B cell (primary cell): ENCODE measurements around the gene HEXIM2. TPM values are rescaled to one million over a fixed set of nuclear protein-coding genes. Genes with fewer than 3 reads are reported as not detected.

Source experiments
- ATAC-seq: fragments of 200-7000 bp; cut with Tn5 transposase; one replicate; pipeline ENCODE4 v1.10.0; 2021; ENCODE audit warnings: low read depth, mild to moderate bottlenecking, moderate number of reproducible peaks, moderate library complexity
- CTCF ChIA-PET: fragments of 350-600 bp; sonication (Branson Sonifier 250); formaldehyde crosslinking; loops from one replicate; lab custom pipeline; 2021; ENCODE audit warnings: antibody characterized with exemption, inconsistent platforms; lab: Charles Lee
- POLR2A ChIA-PET: fragments of 350-600 bp; sonication (Branson Sonifier 250); formaldehyde crosslinking; loops from one replicate; lab custom pipeline; 2021; ENCODE audit warnings: antibody characterized with exemption; lab: Charles Lee
- DNase-seq: peaks from one replicate; pipeline ENCODE4 v3.0.0; 2013
- H2AFZ ChIP-seq: 2 replicates; pipeline ENCODE4 v1.6.1; 2012; ENCODE audit warnings: mild to moderate bottlenecking, low read depth, low read length; ENCODE audit not compliant: insufficient read depth, poor library complexity, severe bottlenecking
- H3K27ac ChIP-seq, 2 donors: 1 replicate in 1 of 2; 2 replicates in 1 of 2; pipeline ENCODE4 v1.5.1; 2012 to 2013; ENCODE audit warnings: low read length in 2 of 2, mild to moderate bottlenecking in 2 of 2, moderate library complexity in 1 of 2
- H3K27me3 ChIP-seq, 4 experiments: fragments of 200-600 bp in 1 of 4; sonication (generic) in 1 of 4; replicated peaks in 1 of 4; 1 replicate in 2 of 4; 2 replicates in 2 of 4; pipeline versions ENCODE4 v1.6.1 to v1.7.0; 2013 to 2016; ENCODE audit warnings: low read length in 3 of 4, mild to moderate bottlenecking in 2 of 4, mixed read lengths in 1 of 4, moderate library complexity in 1 of 4; ENCODE audit not compliant: insufficient read depth in 4 of 4, control insufficient read depth in 3 of 4; ENCODE audit errors: control extremely low read depth in 1 of 4
- H3K36me3 ChIP-seq, 2 experiments: replicated peaks in 1 of 2; 1 replicate in 1 of 2; 2 replicates in 1 of 2; pipeline versions ENCODE4 v1.6.1 to v1.7.1; 2013; ENCODE audit warnings: low read length in 1 of 2; ENCODE audit not compliant: insufficient read depth in 2 of 2, control insufficient read depth in 1 of 2; ENCODE audit errors: control extremely low read depth in 1 of 2, extremely low read depth in 1 of 2
- H3K4me1 ChIP-seq, 2 donors: fragments of 200-600 bp in 1 of 2; sonication (generic) in 1 of 2; 1 replicate in 1 of 2; 2 replicates in 1 of 2; pipeline versions ENCODE4 v1.5.1 to v1.6.1; 2013 to 2017; ENCODE audit warnings: low read length in 2 of 2; ENCODE audit not compliant: control insufficient read depth in 2 of 2, insufficient read depth in 2 of 2
- H3K4me2 ChIP-seq: replicated peaks from 2 replicates; pipeline ENCODE3; 2012; ENCODE audit warnings: mild to moderate bottlenecking, low read depth, low read length; ENCODE audit not compliant: poor library complexity, severe bottlenecking
- H3K4me3 ChIP-seq, 5 experiments: fragments of 200-600 bp in 1 of 5; sonication (generic) in 1 of 5; 1 replicate in 3 of 5; 2 replicates in 2 of 5; pipeline versions ENCODE4 v1.5.1 to v1.7.0; 2011 to 2016; ENCODE audit warnings: low read length in 4 of 5, mild to moderate bottlenecking in 4 of 5, low read depth in 2 of 5, control low read depth in 1 of 5, moderate library complexity in 1 of 5; ENCODE audit not compliant: insufficient read depth in 1 of 5; ENCODE audit errors: control extremely low read depth in 1 of 5, extremely low read depth in 1 of 5
- H3K79me2 ChIP-seq: fragments of 200-600 bp; sonication (generic); one replicate; pipeline ENCODE4 v1.6.0; 2016; ENCODE audit warnings: low read length; ENCODE audit not compliant: control insufficient read depth, insufficient read depth
- H3K9ac ChIP-seq: fragments of 200-600 bp; sonication (generic); 2 replicates; pipeline ENCODE4 v1.6.1; 2017; ENCODE audit warnings: mild to moderate bottlenecking, low read length, moderate library complexity
- H3K9me3 ChIP-seq, 3 donors: one replicate each; pipeline versions ENCODE4 v1.6.1 to v1.7.1; 2013; ENCODE audit warnings: low read length in 2 of 3; ENCODE audit not compliant: control insufficient read depth in 2 of 3, insufficient read depth in 1 of 3; ENCODE audit errors: control extremely low read depth in 1 of 3
- H4K20me1 ChIP-seq: 2 replicates; pipeline ENCODE4 v1.6.0; 2012; ENCODE audit warnings: mild to moderate bottlenecking, low read length; ENCODE audit not compliant: insufficient read depth, control insufficient read depth, poor library complexity, severe bottlenecking
- H3K27ac Mint-ChIP-seq: one replicate; pipeline ENCODE4 v1.8.0; 2021; ENCODE audit warnings: mixed read lengths
- H3K27me3 Mint-ChIP-seq: one replicate; pipeline ENCODE4 v1.8.0; 2021; ENCODE audit warnings: mixed read lengths
- H3K4me1 Mint-ChIP-seq: one replicate; pipeline ENCODE4 v1.8.0; 2021; ENCODE audit warnings: mixed read lengths
- H3K4me3 Mint-ChIP-seq: one replicate; pipeline ENCODE4 v1.8.0; 2021; ENCODE audit warnings: mixed read lengths
- H3K9me3 Mint-ChIP-seq: one replicate; pipeline ENCODE4 v1.8.0; 2022; ENCODE audit warnings: mixed read lengths; ENCODE audit not compliant: insufficient read depth
- CTCF ChIP-seq: fragments of 200-600 bp; IDR thresholded peaks from one replicate; pipeline ENCODE4 v1.8.0; 2022; ENCODE audit warnings: antibody characterized with exemption, mild to moderate bottlenecking
- EZH2 ChIP-seq: IDR thresholded peaks from 2 replicates; pipeline ENCODE4 v1.6.1; 2012; ENCODE audit warnings: borderline replicate concordance, low read depth, mild to moderate bottlenecking, moderate library complexity, low read length; ENCODE audit not compliant: insufficient read depth, poor library complexity, severe bottlenecking
- WGBS: methylation state at CpG from one replicate; pipeline ENCODE4 v1.1.5; 2013; ENCODE audit warnings: missing lambda C conversion rate; ENCODE audit not compliant: insufficient coverage; 5-methylcytosine and 5-hydroxymethylcytosine counted together
- intact Hi-C: fragments of 100-400 bp; cut with micrococcal nuclease; formaldehyde crosslinking; loops from one replicate; pipeline ENCODE4 v1.10.0; 2022
- polyA plus RNA-seq: library from polyadenylated mRNA; depleted of rRNA; stranded (reverse); fragments of >200 nt; gene quantifications from 2 replicates; pipeline ENCODE4 v1.2.3, GENCODE V29; 2012
- total RNA-seq, 2 donors: library from RNA; stranded (reverse); fragments of 120-200 nt in 1 of 2; gene quantifications; 1 replicate in 1 of 2; 2 replicates in 1 of 2; pipeline versions ENCODE4 v1.2.3 to v1.2.4, GENCODE V29; 2013 to 2022

HEXIM2 gene
- total and polyA plus RNA-seq, 2 donors (not counting 1 experiment from before 2014, with no cell fraction given): 3.7 to 10.0 TPM

- Histone ChIP-seq H2AFZ (peak overlapping the region; percentile 87), H3K4me3 (no peak overlapping the region), H3K9me3 (no peaks in the 10 kb centered on the region), H4K20me1 (no peaks in the 10 kb centered on the region), H3K79me2 (no peaks in the 10 kb centered on the region), H3K36me3 (no peaks in the 10 kb centered on the region), H3K4me1 (peaks cover 11 to 16% of the 10 kb centered on the region in 2 donors), H3K27ac (no peak overlapping the region), H3K9ac (no peak overlapping the region), H3K4me2 (peak overlapping the region; percentile 76), H3K27me3 (no peaks in the 10 kb centered on the region)
- Mint-ChIP-seq H3K27me3 (no peaks in the 10 kb centered on the region), H3K27ac (peak overlapping the region; percentile 97), H3K4me3 (peak overlapping the region; percentile 86), H3K4me1 (peaks cover 12% of the 10 kb centered on the region), H3K9me3 (no peaks in the 10 kb centered on the region)
- no peak for TF ChIP-seq CTCF
- TF ChIP-seq EZH2: no peak
- 76% methylated on average over 16 of the region's 20 CpGs for WGBS
- ChIA-PET POLR2A (interaction anchor here (0.6 to 3.6 kb wide), 4 partner anchors 10 to 454 kb away, joined by 3 to 23 read pairs (median 13); partner anchors contain the start of genes HEXIM1 and HEXIM2), CTCF (interaction anchor here (0.9 to 3.0 kb wide), 6 partner anchors 16 to 36 kb away, joined by 3 to 32 read pairs (median 16); partner anchors contain the start of genes ACBD4 and HEXIM1)
- ATAC-seq: no peak
- intact Hi-C loops: loop anchor here (1.0 to 2.0 kb wide), 4 partner anchors 10 to 75 kb away; partner anchors contain the start of genes ACBD4, HEXIM1 and HEXIM2
- DNase-seq: no peak
These were observed 9.9 kb downstream of the HEXIM2 start for GRCh38 chr17:45171338-45172231.
